ENCODE measurements around the gene BTNL3. TPM values are rescaled to one million over a fixed set of nuclear protein-coding genes. Genes with fewer than 3 reads are reported as not detected.

Gene BTNL3
- total and polyA plus RNA-seq, 8 donors, result 0.08 to 0.42 (median 0.20) TPM; not detected in 4

- peaks cover 23 to 77% of the 10 kb centered on the region in 2 donors for H3K27me3 ChIP-seq
- TF ChIP-seq CTCF (IDR thresholded peaks at IDR 0.05), result no peak
- no peaks in the 10 kb centered on the region for H3K36me3 ChIP-seq
- DNase-seq (no peak), ATAC-seq (no peak)
- H3K27ac ChIP-seq, result no peak overlapping the region
- no peak overlapping the region for H3K4me3 ChIP-seq
- H3K4me1 ChIP-seq, result peaks cover 2 to 17% of the 10 kb centered on the region in 2 donors
- H3K9me3 ChIP-seq, result no peaks in the 10 kb centered on the region
- intact Hi-C loops (cut with DNase I), result no loop called here
These were observed 59.3 kb downstream of the BTNL3 start for GRCh38 chr5:181047921-181048320.

- H3K9me3 ChIP-seq, result no peaks in the 10 kb centered on the region
- peaks cover 2 to 28% of the 10 kb centered on the region in 2 donors for H3K4me1 ChIP-seq
- ATAC-seq, result no peak
- no peaks in the 10 kb centered on the region for H3K36me3 ChIP-seq
- no peak for DNase-seq
- peaks cover 44 to 92% of the 10 kb centered on the region in 2 donors for H3K27me3 ChIP-seq
- intact Hi-C loops (cut with DNase I), result no loop called here
- no peak overlapping the region for H3K27ac ChIP-seq
- H3K4me3 ChIP-seq, result no peak overlapping the region
- no peak for TF ChIP-seq CTCF (IDR thresholded peaks at IDR 0.05)
These were observed 61.4 kb downstream of the BTNL3 start for GRCh38 chr5:181050016-181050415.

GRCh38 chr5:181051841-181052671 is 63.4 kb downstream of the BTNL3 start:
- ATAC-seq (no peak), DNase-seq (no peak)
- intact Hi-C loops (cut with DNase I), result no loop called here
- peaks cover 2 to 28% of the 10 kb centered on the region in 2 donors for H3K4me1 ChIP-seq
- peaks cover 49 to 97% of the 10 kb centered on the region in 2 donors for H3K27me3 ChIP-seq
- peak overlapping the region in 1 of 2 donors; percentile 55 for H3K27ac ChIP-seq
- no peaks in the 10 kb centered on the region for H3K36me3 ChIP-seq
- TF ChIP-seq CTCF (IDR thresholded peaks at IDR 0.05), result no peak
- H3K4me3 ChIP-seq, result peak overlapping the region in 1 of 2 donors; percentile 49
- H3K9me3 ChIP-seq, result no peaks in the 10 kb centered on the region

GRCh38 chr5:181052672-181053487 is 64.2 kb downstream of the BTNL3 start:
- Histone ChIP-seq H3K27ac (peak overlapping the region in 1 of 2 donors; percentile 66), H3K4me3 (peak overlapping the region; percentile 37 to 49), H3K27me3 (peaks cover 49 to 97% of the 10 kb centered on the region in 2 donors), H3K36me3 (no peaks in the 10 kb centered on the region), H3K9me3 (no peaks in the 10 kb centered on the region), H3K4me1 (peaks cover 2 to 28% of the 10 kb centered on the region in 2 donors)
- no peak for DNase-seq
- no peak for TF ChIP-seq CTCF (IDR thresholded peaks at IDR 0.05)
- peak; percentile 49 for ATAC-seq
- intact Hi-C loops (cut with DNase I), result no loop called here

Data from left lung (tissue), 10 donors.